Stimulated activated CD8-positive, alpha-beta memory T cell treated with anti-CD3 and anti-CD28 coated beads, Interleukin-15, amount 100 ng/mL, for 4 hours (primary cell): Measurements from ENCODE around the gene PPP1R9A.
"Not testable (repeated sequence)": the region's sequence is repeated elsewhere in the genome, so short reads cannot be mapped to it uniquely, and the experiment has no call there.

Experiments used
- DNase-seq, 2 donors: peaks; one replicate each; pipeline ENCODE4 v3.0.0-alpha.2; 2020; ENCODE audit warnings: low read depth in 2 of 2

The PPP1R9A gene

GRCh38 chr7:94975336-94975735 lies 67.9 kb downstream of the PPP1R9A start:
- DNase-seq = no peak

- DNase-seq = no peak
These were observed 73.2 kb downstream of the PPP1R9A start for GRCh38 chr7:94980418-94981142.

- DNase-seq = no peak
These were observed 88.5 kb downstream of the PPP1R9A start for GRCh38 chr7:94995921-94996320.

GRCh38 chr7:94996369-94996768 lies 89.0 kb downstream of the PPP1R9A start:
- DNase-seq = no peak

GRCh38 chr7:94997547-94997946 lies 90.2 kb downstream of the PPP1R9A start:
- DNase-seq = no peak

- no peak for DNase-seq
These were observed 91.1 kb downstream of the PPP1R9A start for GRCh38 chr7:94998266-94999068.

GRCh38 chr7:94999069-94999351 lies 91.6 kb downstream of the PPP1R9A start:
- no peak for DNase-seq

GRCh38 chr7:94999601-95000000 lies 92.2 kb downstream of the PPP1R9A start:
- not testable (repeated sequence) for DNase-seq

- no peak for DNase-seq
These were observed 93.9 kb downstream of the PPP1R9A start for GRCh38 chr7:95001258-95001657.

GRCh38 chr7:95001815-95002561 lies 94.6 kb downstream of the PPP1R9A start:
- DNase-seq = no peak

- DNase-seq = no peak
These were observed 95.4 kb downstream of the PPP1R9A start for GRCh38 chr7:95002775-95003174.

- no peak for DNase-seq
These were observed 97.3 kb downstream of the PPP1R9A start for GRCh38 chr7:95004618-95005247.

- no peak for DNase-seq
These were observed 98.6 kb downstream of the PPP1R9A start for GRCh38 chr7:95006010-95006409.

GRCh38 chr7:95008773-95009172 lies 101.4 kb downstream of the PPP1R9A start:
- not testable (repeated sequence) for DNase-seq

GRCh38 chr7:95011146-95011928 lies 103.9 kb downstream of the PPP1R9A start:
- DNase-seq = no peak

GRCh38 chr7:95011995-95012394 lies 104.6 kb downstream of the PPP1R9A start:
- no peak for DNase-seq

GRCh38 chr7:95018021-95018420 lies 110.6 kb downstream of the PPP1R9A start:
- no peak for DNase-seq

GRCh38 chr7:95026018-95026417 lies 118.6 kb downstream of the PPP1R9A start:
- no peak for DNase-seq

GRCh38 chr7:95026421-95027072 lies 119.2 kb downstream of the PPP1R9A start:
- DNase-seq = no peak

GRCh38 chr7:95027234-95027872 lies 120.0 kb downstream of the PPP1R9A start:
- no peak for DNase-seq
